GM12878 (cell line): Measurements from ENCODE around the gene TMEM255B.

Source experiments
- CTCF ChIP-seq, 3 experiments: IDR thresholded peaks in 2 of 3; conservative IDR thresholded peaks in 1 of 3; 2 replicates each; pipeline ENCODE4 v1.5.1; 2011; ENCODE audit warnings: low read depth in 3 of 3, low read length in 3 of 3, mild to moderate bottlenecking in 3 of 3, control low read depth in 2 of 3, moderate library complexity in 2 of 3, inconsistent platforms in 1 of 3, mixed read lengths in 1 of 3; ENCODE audit not compliant: control insufficient read depth in 2 of 3, insufficient read depth in 1 of 3; ENCODE audit errors: extremely low read depth in 1 of 3
- EGR1 ChIP-seq, 2 experiments: IDR thresholded peaks; 1 replicate in 1 of 2; 2 replicates in 1 of 2; pipeline ENCODE4 v1.6.1; 2011 to 2012; ENCODE audit warnings: low read depth in 2 of 2, low read length in 2 of 2, borderline replicate concordance in 1 of 2, mild to moderate bottlenecking in 1 of 2, moderate library complexity in 1 of 2
- HDAC2 ChIP-seq: fragments of 200-600 bp; sonication (generic); IDR thresholded peaks from 2 replicates; pipeline ENCODE4 v1.6.1; 2017
- JUND ChIP-seq: IDR thresholded peaks from 2 replicates; pipeline ENCODE4 v1.6.1; 2012; ENCODE audit warnings: low read depth, mild to moderate bottlenecking, low read length, improper control_type of control experiment, moderate library complexity
- NFIC ChIP-seq: IDR thresholded peaks from 2 replicates; pipeline ENCODE4 v1.6.1; 2012; ENCODE audit warnings: low read depth, mild to moderate bottlenecking, inconsistent platforms, low read length, moderate library complexity
- NFYA ChIP-seq: IDR thresholded peaks from 2 replicates; pipeline ENCODE4 v1.6.1; 2011; ENCODE audit warnings: low read depth, mild to moderate bottlenecking, low read length, improper control_type of control experiment, borderline replicate concordance
- NR2C1 ChIP-seq: fragments of 450-650 bp; IDR thresholded peaks from 2 replicates; pipeline ENCODE4 v1.6.1; 2017; ENCODE audit warnings: antibody characterized with exemption, mild to moderate bottlenecking, moderate library complexity
- POLR2AphosphoS2 ChIP-seq: IDR thresholded peaks from 2 replicates; pipeline ENCODE4 v1.6.1; 2011; ENCODE audit warnings: low read depth, mild to moderate bottlenecking, low read length, improper control_type of control experiment, moderate library complexity
- RAD21 ChIP-seq: IDR thresholded peaks from 2 replicates; pipeline ENCODE4 v1.6.1; 2011; ENCODE audit warnings: mild to moderate bottlenecking, low read depth, low read length, moderate library complexity; ENCODE audit not compliant: insufficient read depth
- SIN3A ChIP-seq: IDR thresholded peaks from 2 replicates; pipeline ENCODE4 v1.6.1; 2012; ENCODE audit warnings: low read depth, low read length, improper control_type of control experiment
- SKIL ChIP-seq: fragments of 450-650 bp; IDR thresholded peaks from 2 replicates; pipeline ENCODE4 v1.6.1; 2017; ENCODE audit warnings: mild to moderate bottlenecking, low read depth, inconsistent platforms; ENCODE audit not compliant: poor library complexity, severe bottlenecking
- TCF12 ChIP-seq: IDR thresholded peaks from 2 replicates; pipeline ENCODE4 v1.6.1; 2011; ENCODE audit warnings: low read depth, mild to moderate bottlenecking, low read length
- YY1 ChIP-seq: IDR thresholded peaks from 2 replicates; pipeline ENCODE4 v1.6.1; 2011; ENCODE audit warnings: low read depth, mild to moderate bottlenecking, low read length
- ZNF622 ChIP-seq: fragments of 450-650 bp; IDR thresholded peaks from 2 replicates; pipeline ENCODE4 v1.6.1; 2017; ENCODE audit warnings: mild to moderate bottlenecking, inconsistent platforms

- TF ChIP-seq NFIC (no peak), YY1 (no peak), NFYA (no peak), HDAC2 (no peak), SIN3A (no peak), EGR1 (IDR thresholded peaks at IDR 0.05; ENCODE audit: borderline replicate concordance in 1 of 2, low read depth in 2 of 2, low read length in 2 of 2) (no peak), TCF12 (no peak), JUND (no peak), NR2C1 (no peak), CTCF (IDR thresholded peaks at IDR 0.05 in 2 of 3, conservative IDR thresholded peaks at IDR 0.05 in 1 of 3; ENCODE audit: control insufficient read depth in 2 of 3, extremely low read depth in 1 of 3, insufficient read depth in 1 of 3, low read depth in 3 of 3, low read length in 3 of 3) (no peak), RAD21 (no peak), POLR2AphosphoS2 (no peak), ZNF622 (no peak), SKIL (no peak)
Observed at GRCh38 chr13:113810640-113811039, 51.6 kb downstream of the TMEM255B start.
